HAP-1 (cell line): ENCODE measurements around the gene R3HCC1L.
"Not testable (repeated sequence)": the region's sequence is repeated elsewhere in the genome, so short reads cannot be mapped to it uniquely, and the experiment has no call there.

Experiments
- DNase-seq, 2 experiments: peaks; one replicate each; pipeline ENCODE4 v3.0.0-alpha.2; 2016 to 2020; ENCODE audit warnings: low spot score in 2 of 2
- H3K27me3 ChIP-seq: fragments of 250-450 bp; sonication (Bioruptor Pico); 2 replicates; pipeline ENCODE4 v1.5.1; 2020; ENCODE audit warnings: low read depth, mild to moderate bottlenecking, moderate library complexity
- H3K36me3 ChIP-seq: fragments of 250-450 bp; sonication (Bioruptor Pico); replicated peaks from 2 replicates; pipeline ENCODE4 v1.5.1; 2020; ENCODE audit warnings: mild to moderate bottlenecking
- H3K4me1 ChIP-seq: fragments of 250-450 bp; sonication (Bioruptor Pico); 2 replicates; pipeline ENCODE4 v1.5.1; 2020; ENCODE audit warnings: mild to moderate bottlenecking
- H3K4me3 ChIP-seq: fragments of 250-450 bp; sonication (Bioruptor Pico); 2 replicates; pipeline ENCODE4 v1.5.1; 2020; ENCODE audit warnings: mild to moderate bottlenecking, moderate library complexity
- H3K9me3 ChIP-seq: fragments of 250-450 bp; sonication (Bioruptor Pico); 2 replicates; pipeline ENCODE4 v1.5.1; 2020; ENCODE audit warnings: mild to moderate bottlenecking, moderate library complexity
- in situ Hi-C: fragments of 300-500 bp; cut with MboI; formaldehyde crosslinking; loops from 3 replicates; pipeline ENCODE4 v1.14.3; 2020; ENCODE audit warnings: low sequenced_read_pairs, inconsistent platforms, mixed read lengths

R3HCC1L gene

DNA sequence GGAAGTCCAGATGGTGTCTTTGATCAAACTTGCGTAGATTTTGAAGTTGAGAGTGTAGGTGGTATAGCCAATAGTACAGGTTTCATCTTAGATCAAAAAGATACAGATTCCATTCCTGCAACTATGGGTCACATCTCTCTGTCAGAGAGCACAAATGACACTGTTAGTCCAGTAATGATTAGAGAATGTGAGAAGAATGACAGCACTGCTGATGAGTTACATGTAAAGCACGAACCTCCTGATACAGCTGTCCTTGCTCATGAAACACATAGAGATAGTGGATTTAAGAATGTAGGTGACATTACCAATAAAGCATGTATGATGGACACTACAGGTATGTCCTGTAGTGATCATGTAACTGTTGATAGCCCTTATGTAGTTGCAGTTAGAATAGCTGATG is 74.5 kb downstream of the R3HCC1L start:
- in situ Hi-C loops: no loop called here
- Histone ChIP-seq H3K9me3 (no peaks in the 10 kb centered on the region), H3K4me1 (no peaks in the 10 kb centered on the region), H3K27me3 (no peaks in the 10 kb centered on the region), H3K36me3 (no peaks in the 10 kb centered on the region), H3K4me3 (no peak overlapping the region)
- DNase-seq: no peak

DNA sequence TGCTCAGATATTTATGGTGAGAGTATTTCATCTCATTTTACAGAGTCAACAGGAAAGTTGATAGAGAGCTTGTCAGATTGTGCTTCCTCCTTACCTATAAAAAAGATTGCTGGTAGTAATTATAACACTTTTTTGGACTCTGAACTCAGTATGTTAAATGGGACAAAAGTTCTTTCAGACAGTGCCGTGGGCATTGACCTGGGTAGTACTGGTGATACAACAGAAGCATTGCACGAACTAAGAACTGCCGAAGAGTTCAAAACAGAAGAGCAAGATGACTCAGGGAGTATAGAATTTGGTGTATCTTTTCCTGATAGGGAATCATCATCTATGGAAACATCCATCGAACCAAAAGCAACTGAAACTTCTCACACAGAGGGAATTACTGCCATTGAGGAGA is 75.0 kb downstream of the R3HCC1L start:
- in situ Hi-C loops: no loop called here
- Histone ChIP-seq H3K4me3 (no peak overlapping the region), H3K27me3 (no peaks in the 10 kb centered on the region), H3K9me3 (no peaks in the 10 kb centered on the region), H3K36me3 (no peaks in the 10 kb centered on the region), H3K4me1 (no peaks in the 10 kb centered on the region; the same call in 1 of the 2 replicates)
- no peak for DNase-seq

DNA sequence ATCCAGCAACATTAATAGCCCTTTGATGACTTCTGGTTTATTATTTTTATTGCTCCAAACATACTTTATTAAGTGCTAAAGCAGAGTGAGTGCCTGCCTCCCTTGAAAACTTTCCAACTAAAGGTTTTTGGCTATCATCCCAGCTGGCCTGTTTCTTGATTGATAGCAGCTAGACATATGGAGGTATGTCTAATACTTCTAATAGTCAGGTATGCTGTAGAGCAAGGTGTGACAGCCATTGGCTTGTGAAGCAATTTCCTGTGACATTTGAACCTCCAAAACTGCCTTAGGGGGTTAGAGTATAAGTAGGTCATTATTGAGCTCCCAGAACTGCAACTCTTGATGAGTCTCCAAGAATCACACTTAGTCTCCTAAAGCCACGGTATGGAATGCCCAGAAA is 77.7 kb downstream of the R3HCC1L start:
- Histone ChIP-seq H3K27me3 (no peaks in the 10 kb centered on the region), H3K4me1 (no peaks in the 10 kb centered on the region; the same call in 1 of the 2 replicates), H3K36me3 (no peaks in the 10 kb centered on the region), H3K9me3 (no peaks in the 10 kb centered on the region), H3K4me3 (no peak overlapping the region)
- DNase-seq: no peak
- in situ Hi-C loops: no loop called here

DNA sequence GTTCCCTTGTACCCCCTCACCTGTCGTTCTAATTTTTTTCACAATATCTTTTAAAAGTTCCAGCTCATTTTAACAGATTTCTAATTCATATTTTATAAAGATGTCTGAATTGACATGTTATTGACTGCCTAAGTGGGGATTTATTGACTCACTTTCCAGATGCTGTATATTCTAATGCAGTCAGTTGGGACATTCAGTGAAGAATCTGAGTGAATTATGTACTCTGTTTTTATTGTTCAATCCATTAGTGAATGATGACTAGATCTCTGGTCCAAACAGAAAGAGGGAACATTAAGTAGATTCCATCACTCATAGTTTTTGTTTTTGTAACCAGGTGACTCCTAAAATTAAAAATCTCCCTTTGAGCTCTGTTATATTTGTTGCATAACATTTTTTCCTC is 79.3 kb downstream of the R3HCC1L start:
- in situ Hi-C loops: no loop called here
- no peaks in the 10 kb centered on the region for H3K27me3 ChIP-seq
- H3K4me1 ChIP-seq: no peaks in the 10 kb centered on the region; the same call in 1 of the 2 replicates
- H3K4me3 ChIP-seq: no peak overlapping the region
- no peaks in the 10 kb centered on the region for H3K36me3 ChIP-seq
- no peak for DNase-seq
- H3K9me3 ChIP-seq: no peaks in the 10 kb centered on the region

DNA sequence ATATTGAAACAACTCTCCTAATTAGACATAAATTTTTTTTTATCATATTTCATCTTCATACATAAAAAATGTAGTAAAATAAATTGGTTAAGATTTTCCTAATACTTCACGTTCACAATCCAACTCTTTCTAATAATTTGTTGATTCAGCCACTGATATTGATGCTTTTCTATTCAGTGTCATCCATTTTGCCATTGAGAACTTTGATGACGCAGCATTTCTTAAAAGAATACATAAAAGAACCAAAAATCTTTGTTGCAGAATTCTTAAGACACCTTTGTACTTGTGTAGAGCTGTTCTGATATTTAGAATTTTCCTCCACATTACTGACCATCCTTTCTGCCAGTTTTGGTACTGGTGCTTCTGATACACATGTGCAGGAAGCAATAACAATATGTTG is 80.9 kb downstream of the R3HCC1L start:
- H3K36me3 ChIP-seq: no peaks in the 10 kb centered on the region
- H3K9me3 ChIP-seq: no peaks in the 10 kb centered on the region
- H3K4me3 ChIP-seq: no peak overlapping the region
- no peaks in the 10 kb centered on the region for H3K27me3 ChIP-seq
- no peak for DNase-seq
- in situ Hi-C loops: no loop called here
- no peaks in the 10 kb centered on the region; the same call in 1 of the 2 replicates for H3K4me1 ChIP-seq

DNA sequence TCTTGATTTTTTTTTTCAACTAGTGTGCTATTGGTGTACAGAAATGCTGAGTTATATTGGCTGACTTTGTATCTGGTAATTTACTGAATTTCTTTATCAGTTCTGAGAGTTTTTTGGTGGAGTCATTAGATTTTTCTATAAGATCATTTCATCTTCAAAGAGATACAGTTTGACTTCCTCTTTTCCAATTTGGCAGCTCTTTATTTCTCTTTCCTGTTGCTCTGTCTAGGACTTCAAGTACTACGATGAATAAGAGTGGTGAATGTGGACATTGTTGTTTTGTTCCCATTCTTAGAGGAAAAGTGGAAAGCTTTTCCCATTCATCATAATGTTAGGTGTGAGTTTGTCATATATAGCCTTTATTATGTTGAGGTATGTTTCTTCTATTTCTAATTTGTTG is 83.3 kb downstream of the R3HCC1L start:
- no peaks in the 10 kb centered on the region for H3K36me3 ChIP-seq
- DNase-seq: no peak
- H3K9me3 ChIP-seq: no peaks in the 10 kb centered on the region
- H3K4me1 ChIP-seq: no peaks in the 10 kb centered on the region; the same call in 1 of the 2 replicates
- no peak overlapping the region for H3K4me3 ChIP-seq
- in situ Hi-C loops: no loop called here
- no peaks in the 10 kb centered on the region for H3K27me3 ChIP-seq

DNA sequence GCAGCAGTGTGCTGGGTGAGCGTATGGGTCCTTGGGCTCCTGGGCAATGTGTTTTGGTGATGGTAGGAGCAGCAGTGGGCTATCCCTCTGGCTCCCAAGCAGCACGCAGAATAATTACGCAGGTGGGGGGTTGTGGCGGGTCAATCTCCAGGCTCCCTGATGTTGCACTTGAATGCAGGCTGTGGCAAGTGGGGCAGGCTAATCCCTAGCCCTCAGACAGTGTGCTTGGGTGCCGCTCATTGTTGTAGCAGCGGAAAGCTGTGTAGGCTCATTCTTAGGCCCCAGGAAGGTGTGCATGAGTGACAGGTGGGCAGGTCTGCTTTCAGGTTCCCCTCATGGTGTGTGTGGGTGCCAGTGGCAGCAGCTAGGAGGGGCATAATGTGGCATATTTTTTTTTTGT is 89.4 kb downstream of the R3HCC1L start:
- in situ Hi-C loops: no loop called here
- H3K27me3 ChIP-seq: no peaks in the 10 kb centered on the region
- no peaks in the 10 kb centered on the region for H3K36me3 ChIP-seq
- no peak for DNase-seq
- H3K9me3 ChIP-seq: no peaks in the 10 kb centered on the region
- H3K4me3 ChIP-seq: no peak overlapping the region
- no peaks in the 10 kb centered on the region for H3K4me1 ChIP-seq

DNA sequence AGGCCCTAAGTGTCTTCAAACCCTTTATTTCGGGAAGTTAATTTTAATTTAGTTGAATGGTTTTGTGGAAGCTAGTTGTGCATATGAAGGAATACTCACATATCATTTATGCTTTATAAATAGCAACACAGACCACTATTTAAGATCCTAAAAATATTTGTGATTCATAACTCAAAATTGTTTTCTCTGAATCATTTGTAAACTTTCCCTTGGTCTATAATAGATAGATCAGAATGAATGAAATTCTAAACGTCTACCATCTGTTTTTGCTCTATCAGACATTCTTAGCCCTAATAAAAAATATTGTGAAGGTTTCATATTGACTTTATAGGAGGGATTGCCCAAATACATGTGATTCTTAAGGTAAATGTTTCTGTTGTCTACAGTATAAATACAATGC is 90.1 kb downstream of the R3HCC1L start:
- DNase-seq: no peak
- H3K36me3 ChIP-seq: no peaks in the 10 kb centered on the region
- H3K4me1 ChIP-seq: no peaks in the 10 kb centered on the region
- H3K9me3 ChIP-seq: no peaks in the 10 kb centered on the region
- H3K4me3 ChIP-seq: no peak overlapping the region
- no peaks in the 10 kb centered on the region for H3K27me3 ChIP-seq
- in situ Hi-C loops: no loop called here

DNA sequence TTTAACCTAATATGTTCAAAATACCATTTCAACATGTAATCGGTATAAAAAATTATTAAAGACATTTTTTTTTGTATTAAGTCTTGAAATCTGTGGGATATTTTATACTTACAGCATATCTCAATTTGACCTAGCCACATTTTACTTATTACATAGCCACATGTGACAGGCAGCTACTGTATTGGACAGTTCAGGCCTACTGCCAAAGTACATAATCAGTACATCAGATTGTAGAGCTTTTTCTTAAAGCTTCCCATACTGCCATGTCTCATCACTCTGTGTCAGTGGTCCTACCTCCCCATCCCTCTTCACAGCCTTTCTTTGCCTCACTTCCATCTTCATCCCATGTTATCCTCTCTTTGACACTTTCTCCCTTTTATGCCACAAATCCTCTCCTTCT is 90.5 kb downstream of the R3HCC1L start:
- in situ Hi-C loops: no loop called here
- Histone ChIP-seq H3K9me3 (no peaks in the 10 kb centered on the region), H3K36me3 (no peaks in the 10 kb centered on the region), H3K27me3 (no peaks in the 10 kb centered on the region), H3K4me3 (no peak overlapping the region), H3K4me1 (no peaks in the 10 kb centered on the region)
- DNase-seq: no peak

DNA sequence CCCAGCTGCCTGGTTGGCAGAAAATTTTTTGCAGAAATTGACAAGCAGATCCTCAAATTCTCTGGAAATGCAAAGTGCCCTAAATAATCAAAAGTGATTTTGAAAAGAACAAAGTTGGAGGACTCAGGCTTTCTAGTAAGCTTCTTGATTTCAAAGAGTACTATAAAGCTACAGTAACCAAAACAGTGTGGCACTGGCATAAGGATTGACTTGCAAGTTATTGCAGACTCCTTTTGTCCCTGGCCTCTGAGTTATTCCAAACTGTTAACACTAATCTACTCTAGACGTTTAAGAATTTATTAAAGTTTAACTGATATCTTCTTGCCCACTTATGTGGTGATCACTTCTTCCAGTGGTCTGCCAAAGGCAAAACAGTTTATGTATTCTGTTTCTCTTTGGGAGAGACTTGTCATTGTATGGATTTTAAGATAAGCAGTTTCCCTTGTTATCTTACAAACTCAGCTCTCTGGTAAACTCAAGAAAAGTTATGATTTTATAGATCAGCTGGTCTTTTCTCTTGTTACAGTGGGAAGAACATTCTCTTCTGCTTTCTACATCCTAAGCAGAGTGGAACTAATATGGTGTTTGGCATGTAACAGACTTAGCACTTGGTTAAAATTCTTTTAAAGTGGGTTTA is 92.2 kb downstream of the R3HCC1L start:
- no peak overlapping the region for H3K4me3 ChIP-seq
- H3K36me3 ChIP-seq: no peaks in the 10 kb centered on the region
- H3K4me1 ChIP-seq: no peaks in the 10 kb centered on the region
- no peaks in the 10 kb centered on the region for H3K9me3 ChIP-seq
- in situ Hi-C loops: no loop called here
- no peak for DNase-seq
- no peaks in the 10 kb centered on the region for H3K27me3 ChIP-seq

DNA sequence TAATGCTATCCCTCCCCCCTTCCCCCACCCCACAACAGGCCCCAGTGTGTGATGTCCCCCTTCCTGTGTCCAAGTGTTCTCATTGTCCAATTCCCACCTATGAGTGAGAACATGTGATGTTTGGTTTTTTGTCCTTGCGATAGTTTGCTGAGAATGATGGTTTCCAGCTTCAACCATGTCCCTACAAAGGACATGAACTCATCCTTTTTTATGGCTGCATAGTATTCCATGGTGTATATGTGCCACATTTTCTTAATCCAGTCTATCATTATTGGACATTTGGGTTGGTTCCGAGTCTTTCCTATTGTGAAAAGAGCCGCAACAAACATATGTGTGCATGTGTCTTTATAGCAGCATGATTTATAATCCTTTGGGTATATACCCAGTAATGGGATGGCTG is 93.3 kb downstream of the R3HCC1L start:
- in situ Hi-C loops, H3K4me1 ChIP-seq, H3K4me3 ChIP-seq, H3K27me3 ChIP-seq, H3K9me3 ChIP-seq, DNase-seq, H3K36me3 ChIP-seq: not testable (repeated sequence)

DNA sequence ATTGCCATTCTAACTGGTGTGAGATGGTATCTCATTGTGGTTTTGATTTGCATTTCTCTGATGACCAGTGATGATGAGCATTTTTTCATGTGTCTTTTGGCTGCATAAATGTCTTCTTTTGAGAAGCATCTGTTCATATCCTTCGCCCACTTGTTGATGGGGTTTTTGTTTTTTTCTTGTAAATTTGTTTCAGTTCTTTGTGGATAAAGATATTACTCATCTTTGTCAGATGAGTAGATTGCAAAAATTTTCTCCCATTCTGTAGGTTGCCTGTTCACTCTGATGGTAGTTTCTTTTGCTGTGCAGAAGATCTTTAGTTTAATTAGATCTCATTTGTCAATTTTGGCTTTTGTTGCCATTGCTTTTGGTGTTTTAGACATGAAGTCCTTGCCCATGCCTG is 93.8 kb downstream of the R3HCC1L start:
- H3K4me1 ChIP-seq, in situ Hi-C loops, H3K27me3 ChIP-seq, H3K4me3 ChIP-seq, H3K9me3 ChIP-seq, DNase-seq, H3K36me3 ChIP-seq: not testable (repeated sequence)

DNA sequence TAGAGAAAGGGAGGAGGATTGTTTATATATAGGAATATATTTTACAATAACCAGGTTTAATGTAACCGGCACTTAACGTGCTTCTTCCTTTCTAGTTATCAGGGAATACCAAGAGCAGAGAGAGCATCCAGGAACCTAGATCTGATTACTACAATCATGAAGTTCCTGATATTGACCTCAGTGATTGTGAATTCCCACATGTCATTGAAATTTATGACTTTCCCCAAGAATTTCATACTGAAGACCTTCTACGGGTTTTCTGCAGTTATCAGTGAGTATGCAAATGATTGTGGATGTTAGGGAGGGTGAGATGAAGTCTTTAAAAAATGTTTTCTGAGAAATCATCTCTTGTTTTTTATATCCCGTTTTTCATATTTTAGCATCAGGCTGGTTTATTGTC is 97.0 kb downstream of the R3HCC1L start:
- Histone ChIP-seq H3K4me3 (no peak overlapping the region), H3K36me3 (peaks cover 4% of the 10 kb centered on the region), H3K27me3 (no peaks in the 10 kb centered on the region), H3K4me1 (no peaks in the 10 kb centered on the region), H3K9me3 (no peaks in the 10 kb centered on the region)
- no peak for DNase-seq
- in situ Hi-C loops: no loop called here

DNA sequence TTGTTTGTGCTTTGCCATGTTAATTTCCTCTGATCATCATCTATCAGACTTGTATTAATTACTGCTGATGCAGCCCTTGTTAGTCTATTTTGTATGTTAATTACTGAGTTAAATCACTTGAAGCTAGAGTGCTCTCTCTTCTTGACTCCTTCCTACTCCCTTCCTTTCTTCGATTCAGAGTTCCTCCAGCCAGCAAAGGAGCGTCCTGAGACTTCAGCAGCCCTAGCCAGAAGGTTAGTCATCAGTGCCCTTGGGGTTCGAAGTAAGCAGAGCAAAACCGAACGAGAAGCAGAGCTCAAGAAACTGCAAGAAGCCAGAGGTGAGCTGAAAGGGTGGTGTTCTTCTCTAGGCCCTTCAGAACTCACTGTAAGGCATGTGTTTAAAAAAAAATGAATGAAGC is 101.4 kb downstream of the R3HCC1L start:
- Histone ChIP-seq H3K4me1 (no peaks in the 10 kb centered on the region), H3K27me3 (no peaks in the 10 kb centered on the region), H3K36me3 (peaks cover 17% of the 10 kb centered on the region), H3K9me3 (no peaks in the 10 kb centered on the region), H3K4me3 (no peak overlapping the region)
- no peak for DNase-seq
- in situ Hi-C loops: no loop called here

DNA sequence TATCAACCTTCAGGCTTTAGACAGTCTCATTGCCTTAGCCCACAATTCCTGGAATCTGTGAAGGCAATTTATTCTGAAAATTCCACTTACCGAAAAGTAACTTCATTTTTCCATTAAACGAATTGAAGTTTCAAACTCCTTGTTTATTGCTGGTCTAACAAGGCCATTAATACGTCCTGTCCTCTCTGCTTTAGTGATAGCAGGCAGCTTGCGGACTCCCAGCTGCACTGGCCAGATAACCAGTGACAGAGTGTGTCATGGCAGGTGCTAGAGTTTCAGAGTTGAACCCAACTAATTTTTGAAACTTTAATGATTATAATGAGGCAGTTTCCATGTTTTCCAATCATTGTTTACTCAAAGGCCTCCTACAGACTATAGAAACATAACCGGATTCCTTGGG is 102.4 kb downstream of the R3HCC1L start:
- Histone ChIP-seq H3K4me1 (no peaks in the 10 kb centered on the region), H3K9me3 (no peaks in the 10 kb centered on the region), H3K27me3 (no peaks in the 10 kb centered on the region), H3K36me3 (peaks cover 17% of the 10 kb centered on the region), H3K4me3 (no peak overlapping the region)
- in situ Hi-C loops: no loop called here
- DNase-seq: no peak
